NCI-H1417 (cell line): ENCODE measurements around the gene MAGEA12.
"Not testable (repeated sequence)": the region's sequence is repeated elsewhere in the genome, so short reads cannot be mapped to it uniquely, and the experiment has no call there.

ENCODE experiments used
- DNase-seq, 3 experiments: peaks; one replicate each; lab custom pipeline; 2025; lab: John Stamatoyannopoulos, UW

The MAGEA12 gene

DNA sequence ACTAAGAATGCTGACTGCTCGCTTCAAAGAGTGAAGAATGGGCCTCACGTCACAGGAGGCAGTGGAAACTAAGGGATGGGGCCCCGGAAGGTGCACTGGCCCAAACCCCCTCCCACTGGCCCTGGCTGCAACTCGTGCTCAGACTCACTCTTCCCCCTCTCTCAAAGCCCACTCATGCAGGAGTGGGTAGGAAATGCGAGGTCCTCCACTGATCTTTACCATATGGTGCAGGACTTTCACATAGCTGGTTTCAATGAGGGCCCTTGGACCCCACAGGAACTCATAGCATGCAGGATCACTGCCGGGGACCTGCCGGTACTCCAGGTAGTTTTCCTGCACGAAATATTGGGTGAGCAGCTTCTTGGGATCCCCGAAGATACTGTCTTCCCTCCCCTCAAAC, 33.0 kb downstream of the MAGEA12 start:
- DNase-seq = not testable (repeated sequence)

DNA sequence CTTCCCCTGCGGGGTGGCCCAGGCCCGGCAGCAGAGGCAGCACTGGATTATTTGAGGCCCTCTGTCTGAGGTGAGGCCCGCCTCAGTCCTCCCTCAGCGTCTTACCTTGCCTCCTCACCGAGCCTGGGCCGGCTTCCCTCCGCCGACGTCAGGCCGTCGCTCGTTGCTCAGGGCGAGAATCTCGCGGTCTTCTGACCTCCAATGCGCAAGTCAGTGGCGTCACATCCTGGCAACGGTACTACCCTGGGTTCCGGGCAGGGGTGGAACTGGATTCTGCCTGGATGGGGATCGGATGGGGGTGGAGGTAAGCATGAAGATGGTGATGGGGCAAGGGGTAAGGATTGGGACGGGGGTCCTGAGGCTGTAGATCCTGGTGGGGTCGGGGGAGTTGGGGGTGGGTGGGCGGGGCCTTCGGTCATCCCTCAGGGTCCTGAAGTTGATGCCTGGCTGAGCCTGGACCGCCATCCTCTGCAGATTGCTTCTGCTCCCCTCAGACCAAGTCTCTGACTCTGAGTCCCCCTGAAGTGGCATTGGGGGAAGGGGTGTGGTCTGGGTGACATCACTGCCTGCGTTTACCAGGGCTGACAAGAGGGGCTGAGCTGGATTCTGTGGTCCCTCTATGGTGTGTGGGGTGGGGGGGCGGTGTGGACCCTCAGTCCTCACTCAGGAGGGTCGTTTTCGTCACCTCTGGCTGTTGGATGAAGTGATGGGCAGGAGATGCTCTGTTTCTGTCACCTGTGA, 36.2 kb downstream of the MAGEA12 start, which contains the start of gene MAGEA6:
MAGEA6 (minus strand) TSS at position 141 of the 741 bp plus-strand sequence. CDS start 2,039 bp downstream, outside the sequence.
- DNase-seq = not testable (repeated sequence)

DNA sequence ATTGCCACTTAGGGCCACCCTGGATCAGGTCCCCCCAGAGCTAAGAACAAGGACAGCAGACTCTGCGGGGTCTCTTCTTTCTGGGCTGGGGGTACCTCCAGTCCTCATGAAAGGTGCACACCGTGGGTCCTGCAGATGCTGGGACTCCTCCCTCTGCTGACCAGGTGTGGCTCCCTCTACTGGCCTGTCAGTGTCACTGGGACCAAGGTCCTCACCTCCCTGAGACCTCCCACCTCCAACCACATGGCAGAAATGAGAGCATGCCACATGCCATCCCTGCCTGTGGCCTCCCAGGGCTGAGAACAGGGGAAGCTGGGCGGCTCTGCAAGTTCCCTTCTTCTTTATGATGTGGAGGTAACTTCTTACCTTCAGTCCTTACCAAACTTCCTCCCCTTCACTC, 53.5 kb downstream of the MAGEA12 start:
- not testable (repeated sequence) for DNase-seq
